ENCODE results near the gene ULBP1. TPM values are rescaled to one million over a fixed set of nuclear protein-coding genes. Genes with fewer than 3 reads are reported as not detected.
"Not testable (repeated sequence)": the region's sequence is repeated elsewhere in the genome, so short reads cannot be mapped to it uniquely, and the experiment has no call there.

The ULBP1 gene
- total RNA-seq, 1 donor from 2014 or later: 2.5 TPM

DNA sequence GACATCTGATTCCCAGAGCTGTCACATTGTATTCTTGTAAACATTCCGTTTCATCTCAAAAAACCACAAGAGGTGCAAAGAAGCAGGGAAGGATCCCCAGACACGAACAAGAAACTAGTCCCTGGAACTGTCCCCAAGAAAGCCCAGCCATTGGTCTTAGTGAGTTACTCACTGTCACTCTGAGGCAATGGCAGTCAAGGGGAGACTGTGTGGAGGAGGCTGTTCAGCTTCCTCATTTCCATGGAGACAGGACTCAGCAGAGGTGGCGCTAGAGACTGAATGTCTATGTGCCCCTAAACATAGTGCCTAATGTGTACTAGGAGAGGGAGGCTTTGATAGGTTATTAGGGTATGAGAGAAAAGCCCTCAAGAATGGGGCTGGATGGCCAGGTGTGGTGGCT lies 11.1 kb downstream of the ULBP1 start:
- no peak for DNase-seq (ENCODE audit: low spot score)

DNA sequence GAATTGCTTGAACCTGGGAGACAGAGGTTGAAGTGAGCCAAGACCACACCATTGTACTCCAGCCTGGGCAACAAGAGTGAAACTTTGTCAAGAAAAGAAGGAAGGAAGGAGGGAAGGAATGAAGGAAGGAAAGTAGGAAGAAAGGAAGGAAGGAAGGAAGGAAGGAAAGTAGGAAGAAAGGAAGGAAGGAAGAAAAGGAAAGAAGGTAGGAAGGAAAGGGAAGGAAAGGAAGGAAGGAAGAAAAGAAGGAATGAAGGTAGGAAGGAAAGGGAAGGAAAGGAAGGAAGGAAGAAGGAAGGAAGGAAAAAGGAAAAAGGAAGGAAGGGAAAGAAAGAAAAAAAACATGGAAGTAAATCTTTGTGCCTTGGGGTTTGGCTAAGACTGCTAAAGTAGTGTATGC lies 11.7 kb downstream of the ULBP1 start:
- no peak for DNase-seq (ENCODE audit: low spot score)

DNA sequence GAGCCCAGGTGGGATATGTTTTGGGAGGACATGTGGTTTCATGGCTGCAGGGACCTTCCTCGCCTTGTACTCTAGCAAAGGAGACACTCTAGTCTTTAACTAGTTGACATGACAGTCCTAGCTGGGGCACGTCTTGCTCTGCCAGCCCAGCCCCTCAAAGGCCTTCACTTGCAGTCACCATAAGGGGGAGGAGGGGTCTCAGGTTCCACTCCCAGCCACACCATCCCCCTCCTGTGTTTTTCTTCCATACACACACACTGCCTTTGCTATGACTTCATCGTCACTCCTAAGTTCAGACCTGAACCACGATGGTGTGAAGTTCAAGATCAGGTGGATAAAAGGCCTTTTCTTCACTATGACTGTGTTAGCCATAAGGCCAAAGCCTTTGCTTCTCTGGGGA lies 13.5 kb downstream of the ULBP1 start:
- no peak for DNase-seq (ENCODE audit: low spot score)

DNA sequence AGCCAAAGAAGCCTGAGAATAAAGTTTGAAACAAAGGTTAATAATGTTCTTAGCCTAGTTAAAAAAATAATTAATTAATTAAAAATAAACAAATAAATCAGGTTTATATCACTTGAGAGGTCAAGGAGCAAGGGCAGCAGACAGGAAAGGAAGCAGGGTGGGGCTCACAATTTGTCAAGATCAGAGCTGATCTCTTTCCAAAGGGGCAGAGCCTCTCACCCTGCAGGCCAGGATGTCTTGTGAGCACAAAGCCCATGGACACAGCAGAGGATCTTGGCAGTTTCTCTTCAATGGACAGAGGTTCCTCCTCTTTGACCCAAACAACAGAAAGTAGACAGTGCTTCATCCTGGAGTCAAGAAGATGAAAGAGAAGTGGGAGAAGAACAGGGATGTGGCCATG lies 14.9 kb downstream of the ULBP1 start:
- DNase-seq (ENCODE audit: low spot score): no peak

DNA sequence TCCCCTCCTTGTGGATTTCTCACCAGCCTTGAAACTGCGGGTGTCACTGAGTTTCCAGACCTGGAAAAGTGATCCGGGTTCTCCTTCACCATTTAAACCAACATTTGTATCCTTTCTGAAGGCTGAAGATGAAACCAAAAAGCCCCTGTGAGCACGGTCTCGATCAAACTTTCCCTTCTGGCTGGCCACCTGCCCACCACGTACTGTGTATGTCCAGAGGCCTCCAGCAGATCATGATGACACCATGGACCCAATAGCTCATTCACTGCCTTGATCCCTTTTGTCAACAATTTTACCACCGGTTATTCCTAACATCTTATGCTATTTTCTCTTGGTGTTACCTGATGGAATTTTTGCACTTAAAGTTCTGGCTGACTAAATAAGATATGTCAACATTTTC lies 15.6 kb downstream of the ULBP1 start:
- DNase-seq (ENCODE audit: low spot score): no peak

DNA sequence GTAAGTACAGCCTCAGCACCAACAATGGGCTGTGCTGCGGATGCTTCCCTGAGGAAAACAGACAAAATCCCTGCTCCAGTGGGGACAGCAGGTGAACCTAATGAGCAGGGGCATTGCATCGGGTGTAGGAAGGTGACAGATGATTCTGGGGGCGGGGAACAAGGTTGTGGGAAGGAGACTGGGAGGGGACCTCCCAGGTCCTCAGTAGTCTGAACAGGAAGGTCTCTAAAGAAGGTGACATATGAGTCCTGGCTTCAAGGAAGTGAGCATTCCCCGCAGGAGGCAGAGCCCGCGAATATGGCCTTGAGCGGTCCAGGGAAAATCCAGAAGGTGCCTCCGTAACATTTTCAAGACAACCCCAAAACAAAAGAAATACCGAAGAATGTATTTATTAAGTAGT lies 19.4 kb downstream of the ULBP1 start:
- peak; percentile 14 for DNase-seq (ENCODE audit: low spot score)

DNA sequence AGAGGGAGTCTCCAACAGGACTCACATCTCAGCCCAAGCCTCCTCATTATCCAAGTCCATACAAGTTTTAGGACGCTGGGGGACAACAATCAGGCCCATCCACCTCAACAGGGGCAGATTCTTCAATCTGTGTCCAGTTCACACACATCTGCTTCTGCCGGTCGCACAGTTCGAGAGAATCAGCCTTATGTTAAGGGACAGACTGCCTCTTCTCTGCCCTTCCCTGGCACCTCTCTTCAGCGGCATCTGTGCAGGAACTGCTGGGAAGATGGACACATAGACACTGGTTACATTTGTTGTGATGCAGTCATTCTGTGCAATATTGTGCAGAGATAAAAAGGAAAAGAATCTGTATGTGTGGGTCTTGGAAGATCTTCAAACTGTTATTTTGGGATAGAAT lies 21.0 kb downstream of the ULBP1 start:
- peak; percentile 14 for DNase-seq (ENCODE audit: low spot score)

DNA sequence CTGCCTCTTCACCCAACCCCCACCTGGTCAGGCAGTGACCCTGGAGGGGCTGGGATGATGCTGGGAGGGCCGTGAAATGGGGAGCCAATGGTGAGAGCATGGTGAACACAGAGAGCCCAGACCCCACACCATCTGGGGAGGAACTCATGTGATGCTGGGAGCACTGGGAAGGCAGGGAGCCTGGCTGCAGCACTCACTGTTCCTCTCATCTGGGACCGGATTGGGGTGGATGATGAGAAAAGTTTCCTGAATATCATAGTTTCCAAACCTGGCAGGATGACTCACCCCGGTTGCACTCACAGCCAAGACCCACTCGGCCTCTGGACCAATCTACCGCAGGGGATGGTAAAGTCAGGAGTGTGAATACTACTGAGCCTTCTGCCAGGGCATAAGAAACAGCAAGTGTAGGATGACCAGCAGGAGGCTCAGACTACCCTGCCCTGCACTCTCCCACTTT lies 21.8 kb downstream of the ULBP1 start:
- DNase-seq (ENCODE audit: low spot score): peak; percentile 35

DNA sequence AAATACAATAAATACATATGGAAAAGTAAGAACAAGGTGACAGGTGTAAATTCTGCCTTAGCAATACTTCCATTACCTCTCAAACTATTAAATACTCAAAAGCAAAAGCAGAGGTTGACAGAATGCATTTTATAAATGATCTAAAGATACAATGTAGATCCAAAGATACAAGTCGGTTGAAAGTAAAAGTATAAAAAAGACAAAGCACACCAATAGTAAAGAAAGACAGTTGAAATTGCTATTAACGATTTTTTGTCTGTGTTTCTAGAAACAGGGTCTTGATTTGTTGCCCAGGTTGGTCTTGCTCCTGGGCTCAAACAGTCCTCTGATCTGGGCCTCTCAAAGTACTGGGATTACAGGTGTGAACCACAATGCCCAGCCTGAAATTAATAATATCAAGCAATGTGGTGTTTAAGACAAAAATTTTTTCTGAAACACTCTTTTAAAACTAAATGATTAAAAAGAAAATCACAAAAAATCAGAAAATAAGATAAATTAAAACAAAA lies 23.9 kb downstream of the ULBP1 start:
- DNase-seq (ENCODE audit: low spot score): no peak

DNA sequence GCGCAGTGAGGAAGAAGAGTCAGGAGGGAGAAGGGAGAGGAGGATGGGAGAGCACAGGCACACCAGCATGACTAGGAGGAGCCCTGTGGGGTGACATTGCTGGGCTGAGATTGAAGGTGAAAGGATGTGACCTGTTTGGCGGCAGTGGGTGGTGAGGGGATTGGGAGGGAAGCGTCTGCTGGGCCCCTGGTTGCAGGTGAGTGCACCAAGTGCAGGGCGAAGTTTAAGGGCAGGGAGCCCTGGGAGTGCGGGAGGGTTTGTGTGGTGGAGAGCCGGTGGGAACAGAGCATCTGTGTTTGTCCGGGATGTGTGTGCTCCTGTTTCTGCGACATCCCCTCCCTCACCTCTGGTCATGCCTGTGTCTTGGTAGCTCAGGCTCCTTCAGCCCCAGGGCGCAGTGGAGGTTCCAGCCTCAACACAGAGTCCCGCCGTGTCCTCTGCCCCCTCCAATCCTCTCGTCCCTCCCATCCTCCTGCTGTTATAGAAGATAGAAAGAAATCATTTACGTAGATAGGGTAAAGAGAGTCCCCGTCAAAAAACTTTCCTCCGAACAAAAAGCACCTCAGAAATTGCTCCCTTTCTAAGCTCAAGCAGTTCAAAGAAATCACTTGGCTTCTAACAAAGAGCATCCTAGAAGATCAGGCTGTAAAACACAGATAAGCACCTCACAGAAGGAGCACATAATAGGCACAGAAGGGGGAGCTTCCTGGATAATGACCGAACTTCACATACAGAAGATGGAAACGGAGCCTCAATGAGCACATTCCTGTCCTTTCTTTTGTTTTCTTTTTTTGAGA lies 25.0 kb downstream of the ULBP1 start:
- DNase-seq (ENCODE audit: low spot score): no peak

DNA sequence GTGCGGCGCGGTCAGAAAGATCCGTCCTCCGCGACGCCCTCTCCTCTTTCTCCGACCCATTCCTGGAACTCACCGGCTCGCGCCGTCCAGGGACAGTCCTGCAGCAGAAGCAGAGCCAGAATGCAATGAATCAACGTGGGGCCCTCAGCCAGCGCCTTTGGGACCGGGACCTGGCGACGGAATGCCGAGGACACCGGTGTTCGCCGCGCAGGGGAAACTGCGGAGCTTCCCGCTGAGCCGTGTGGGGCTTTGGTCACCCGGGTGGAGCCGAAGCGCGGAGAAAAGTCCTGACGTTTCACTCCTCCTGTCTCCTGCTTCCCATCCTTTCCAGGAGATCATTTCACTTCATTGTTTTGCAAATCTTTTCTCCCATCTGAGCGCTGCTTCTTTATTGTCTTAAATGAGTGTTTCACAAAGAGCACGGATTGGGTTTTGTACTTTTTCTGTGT lies 26.5 kb downstream of the ULBP1 start:
- no peak for DNase-seq (ENCODE audit: low spot score)

DNA sequence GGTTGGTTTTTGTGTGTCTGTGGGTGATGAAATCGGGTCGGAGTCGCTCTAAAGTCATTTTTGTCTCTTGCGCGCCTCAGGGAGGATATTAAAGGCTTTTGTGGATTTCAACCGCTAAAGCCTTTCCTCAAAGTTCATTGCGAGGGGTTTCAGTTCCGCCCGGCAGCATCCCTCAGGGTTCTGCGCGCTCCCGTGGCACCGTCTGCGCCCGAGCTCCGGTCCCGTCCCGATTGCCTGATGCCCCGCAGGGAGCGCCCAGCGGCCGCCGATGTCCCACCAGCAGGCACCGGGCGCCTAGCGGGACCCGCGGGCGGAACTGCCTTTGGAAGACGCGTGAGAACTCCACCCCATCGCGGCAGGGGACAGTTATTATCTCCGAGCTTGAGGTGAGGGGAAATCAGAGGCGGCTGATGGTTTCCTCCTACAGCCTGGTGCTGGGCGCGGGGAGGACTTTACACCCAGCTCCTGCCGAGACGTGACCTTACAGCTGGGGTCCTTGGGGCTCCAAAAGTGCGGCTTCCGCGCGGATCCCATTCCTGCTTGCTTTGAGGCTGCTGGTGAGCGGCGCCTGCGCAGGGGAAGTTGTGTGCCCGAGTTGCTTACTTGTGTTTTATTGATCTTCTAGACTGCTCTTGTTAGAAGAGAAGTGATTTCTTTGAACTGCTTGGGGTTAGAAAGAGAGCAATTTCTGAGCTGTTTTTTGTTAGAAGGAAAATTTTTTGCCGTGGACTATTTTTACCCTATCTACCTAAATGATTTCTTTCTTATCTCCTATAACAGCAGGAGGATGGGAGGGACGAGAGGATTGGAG lies 27.1 kb downstream of the ULBP1 start:
- no peak for DNase-seq (ENCODE audit: low spot score)

DNA sequence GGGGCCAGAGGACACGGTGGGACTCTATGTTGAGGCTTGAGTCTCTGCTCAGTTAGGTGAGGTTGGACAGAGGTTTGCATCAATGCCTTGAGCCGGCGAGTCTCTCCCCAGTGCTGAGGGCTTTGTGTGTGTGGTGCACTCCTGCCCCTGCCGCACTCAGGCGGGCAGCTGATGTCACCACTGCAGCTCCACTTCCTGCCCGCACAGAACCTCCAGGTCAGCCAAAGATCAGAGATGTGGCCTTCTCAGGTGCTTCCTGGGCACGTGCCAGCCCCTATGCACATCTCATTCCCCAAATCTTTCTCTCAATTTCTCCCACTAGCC lies 27.7 kb downstream of the ULBP1 start:
- DNase-seq (ENCODE audit: low spot score): not testable (repeated sequence)

DNA sequence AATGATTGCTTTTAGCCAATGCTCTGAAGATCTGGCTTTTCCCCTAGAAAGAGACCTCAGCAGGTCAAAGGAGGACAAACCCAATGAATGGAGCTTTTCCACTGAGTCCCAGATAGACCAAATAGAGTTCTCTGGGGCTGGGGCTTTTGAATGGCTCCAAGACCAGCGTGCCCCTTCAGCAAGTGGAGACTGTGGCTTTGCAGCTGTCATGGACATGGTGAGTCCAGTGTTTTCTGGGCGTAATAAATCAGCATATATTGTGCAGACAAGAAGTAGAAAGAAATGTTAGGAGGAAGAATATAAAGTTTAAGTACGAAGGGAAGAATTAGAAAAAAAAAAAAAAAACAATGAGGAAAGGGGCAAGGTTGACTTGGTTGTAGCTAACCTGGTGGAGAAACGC lies 28.1 kb downstream of the ULBP1 start:
- DNase-seq (ENCODE audit: low spot score): no peak

DNA sequence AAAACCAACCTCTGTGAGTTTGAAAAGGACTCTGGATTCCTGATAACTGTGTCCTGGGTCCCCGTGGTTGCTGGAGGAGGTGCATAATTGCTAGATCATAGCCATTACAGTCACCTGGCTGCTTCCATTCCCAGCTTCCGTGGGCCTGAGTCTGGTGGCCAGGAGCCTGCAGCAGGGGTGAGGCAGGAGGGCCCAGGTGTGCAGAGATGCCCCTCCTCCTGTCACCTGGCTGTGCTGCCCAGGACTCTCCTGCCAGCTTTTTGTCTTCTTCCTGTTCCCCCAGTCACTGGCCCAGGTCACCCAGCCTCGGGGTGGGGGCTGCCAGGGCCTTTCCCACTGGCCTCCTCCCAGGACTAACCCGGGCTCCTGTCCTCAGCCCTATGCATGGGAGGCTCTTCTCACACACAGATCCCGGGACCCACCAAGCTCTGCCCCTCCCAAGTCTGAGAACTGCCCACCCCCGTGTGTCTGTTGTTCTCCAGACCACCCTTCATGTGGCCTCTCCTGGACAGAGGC lies 31.6 kb downstream of the ULBP1 start:
- DNase-seq (ENCODE audit: low spot score): no peak

DNA sequence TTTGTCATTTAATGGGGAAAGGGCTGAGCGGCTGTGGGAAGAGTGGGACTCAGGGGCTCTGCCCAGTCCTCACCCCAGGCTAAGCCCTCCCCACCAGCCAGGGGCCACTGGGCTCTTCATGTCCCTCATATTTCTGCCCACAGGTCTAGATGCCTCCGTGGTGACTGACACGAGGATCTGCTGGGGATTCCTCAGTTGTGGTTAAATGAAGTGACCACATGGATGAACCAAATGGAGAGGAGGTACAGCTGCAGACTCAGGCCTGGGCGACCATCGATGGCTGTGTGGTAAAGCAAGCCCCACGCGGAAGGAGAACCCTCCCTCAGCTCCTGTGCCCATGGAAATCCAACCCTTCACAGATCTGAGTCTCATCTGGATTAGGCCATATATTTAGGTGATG lies 32.2 kb downstream of the ULBP1 start:
- DNase-seq (ENCODE audit: low spot score): no peak

DNA sequence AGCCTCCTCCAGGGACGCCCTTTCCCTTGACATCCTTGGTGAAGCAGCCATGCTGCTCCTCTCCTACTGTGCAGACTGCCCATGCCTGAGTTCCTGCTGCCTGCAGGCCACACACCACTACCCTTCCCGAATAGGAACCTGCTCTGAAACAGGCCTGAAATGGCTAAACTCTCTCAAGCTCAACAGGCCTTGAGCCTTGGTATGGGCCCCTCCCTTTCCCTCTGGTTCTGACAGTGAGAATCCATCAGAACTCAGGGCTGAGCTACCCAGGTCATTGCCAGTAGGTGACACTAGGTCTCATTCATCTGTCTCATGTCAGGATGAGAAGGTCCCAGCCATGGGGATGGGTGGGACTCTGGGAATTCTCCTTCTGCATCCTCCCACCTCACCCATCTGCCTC lies 35.9 kb downstream of the ULBP1 start:
- DNase-seq (ENCODE audit: low spot score): no peak

DNA sequence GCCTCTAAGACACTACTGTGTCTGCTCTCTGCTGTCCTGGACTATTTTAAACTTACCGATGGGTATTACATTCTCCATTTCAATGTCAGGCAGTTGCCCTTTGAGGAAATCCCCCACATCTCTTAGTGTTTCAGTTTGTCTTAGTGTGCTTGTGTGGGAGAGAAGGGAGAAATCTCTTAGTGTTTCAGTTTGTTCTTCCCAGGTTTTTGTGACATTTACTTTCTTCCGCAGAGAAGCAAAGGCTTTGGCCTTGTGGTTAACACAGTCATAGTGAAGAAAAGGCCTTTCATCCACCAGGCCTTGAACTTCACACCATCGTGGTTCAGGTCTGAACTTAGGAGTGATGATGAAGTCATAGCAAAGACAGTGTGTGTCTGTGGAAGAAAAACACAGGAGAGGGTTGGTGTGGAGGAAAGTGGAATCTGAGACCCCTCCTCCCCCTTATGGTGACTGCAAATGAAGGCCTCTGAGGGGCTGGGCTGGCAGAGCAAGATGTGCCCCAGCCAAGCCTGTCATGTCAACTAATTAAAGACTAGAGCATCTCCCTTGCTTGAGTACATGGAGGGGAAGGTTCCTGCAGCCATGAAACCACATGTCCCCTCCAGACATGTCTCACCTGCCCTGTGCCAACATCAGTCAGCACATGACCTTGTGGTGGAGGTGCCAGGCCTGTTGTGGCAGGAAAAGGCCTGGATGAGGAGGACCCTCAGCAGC lies 37.7 kb downstream of the ULBP1 start:
- DNase-seq (ENCODE audit: low spot score): no peak

DNA sequence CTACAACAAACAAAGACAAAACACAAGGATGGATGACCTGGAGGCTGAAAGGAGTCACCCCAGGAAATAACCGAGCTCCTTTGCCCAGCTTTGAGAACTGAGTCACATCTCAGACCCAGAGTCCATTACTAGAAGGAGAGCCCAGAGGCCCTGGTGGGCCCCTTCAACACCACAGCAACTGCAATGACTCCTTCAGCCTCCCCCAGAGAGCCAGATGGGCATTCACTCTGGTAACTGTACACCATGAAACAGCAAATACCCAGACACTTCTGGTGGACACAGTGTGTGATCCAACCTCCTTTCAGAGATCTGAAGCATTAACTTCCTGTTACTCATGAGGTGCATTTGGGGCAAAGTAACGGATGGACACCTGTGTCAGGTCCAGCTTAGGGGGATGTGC lies 39.0 kb downstream of the ULBP1 start:
- DNase-seq (ENCODE audit: low spot score): no peak

DNA sequence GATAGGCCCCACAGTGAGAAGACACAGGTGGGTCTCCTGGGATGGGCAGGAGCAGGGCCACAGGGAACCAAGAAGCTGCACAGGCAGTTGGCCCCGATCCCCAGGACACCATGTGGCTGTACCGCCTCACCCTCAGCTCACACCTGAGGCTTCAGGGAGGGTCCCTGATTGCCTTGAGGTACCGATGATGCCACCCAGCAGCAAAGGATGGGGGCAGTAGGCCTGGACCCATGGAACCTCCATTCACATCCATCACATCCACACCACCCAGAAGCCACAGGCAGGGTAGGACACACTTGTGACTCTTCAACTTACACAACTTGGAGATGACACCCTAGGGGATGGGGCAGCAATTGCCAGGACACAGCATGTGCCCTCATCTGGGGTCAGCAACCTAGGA lies 39.9 kb downstream of the ULBP1 start:
- DNase-seq (ENCODE audit: low spot score): not testable (repeated sequence)

DNA sequence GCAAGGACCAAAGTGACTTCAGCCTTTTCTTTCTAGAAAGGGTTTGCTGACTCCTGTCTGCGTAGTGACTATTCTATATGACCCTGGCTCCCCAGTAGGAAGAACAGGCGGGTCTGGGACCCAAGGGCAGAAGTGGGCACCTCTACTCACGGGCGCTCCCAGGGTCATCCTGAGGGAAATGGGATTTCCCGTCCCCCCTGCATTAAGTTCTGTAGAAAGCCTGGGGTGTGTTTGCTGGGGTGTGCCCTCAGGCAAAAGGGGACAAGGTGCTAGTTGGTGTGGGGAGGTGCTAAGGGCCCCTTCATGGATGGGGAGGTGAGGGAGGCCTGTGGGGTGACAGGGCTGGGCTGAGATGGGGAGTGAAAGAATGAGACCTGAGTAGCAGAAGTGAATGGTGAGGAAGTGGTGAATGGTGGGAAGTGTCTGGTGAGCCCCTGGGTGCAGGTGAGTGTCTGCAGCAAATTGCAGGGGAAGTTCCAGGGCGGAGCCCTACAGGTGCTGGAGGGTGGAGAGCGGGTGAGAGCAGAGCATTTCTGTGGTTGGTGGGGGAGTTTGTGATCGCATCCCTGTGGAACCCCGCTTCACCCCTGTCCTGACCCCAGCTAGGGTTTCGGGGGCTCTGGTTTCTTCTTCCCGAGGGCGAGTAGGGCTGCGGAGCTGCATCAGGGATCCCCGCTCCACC lies 40.5 kb downstream of the ULBP1 start:
- no peak for DNase-seq (ENCODE audit: low spot score)

All from ureter (tissue), 1 donor.